ENCODE measurements around the gene VAC14.
"Not testable (repeated sequence)": the region's sequence is repeated elsewhere in the genome, so short reads cannot be mapped to it uniquely, and the experiment has no call there.

The VAC14 gene

DNA sequence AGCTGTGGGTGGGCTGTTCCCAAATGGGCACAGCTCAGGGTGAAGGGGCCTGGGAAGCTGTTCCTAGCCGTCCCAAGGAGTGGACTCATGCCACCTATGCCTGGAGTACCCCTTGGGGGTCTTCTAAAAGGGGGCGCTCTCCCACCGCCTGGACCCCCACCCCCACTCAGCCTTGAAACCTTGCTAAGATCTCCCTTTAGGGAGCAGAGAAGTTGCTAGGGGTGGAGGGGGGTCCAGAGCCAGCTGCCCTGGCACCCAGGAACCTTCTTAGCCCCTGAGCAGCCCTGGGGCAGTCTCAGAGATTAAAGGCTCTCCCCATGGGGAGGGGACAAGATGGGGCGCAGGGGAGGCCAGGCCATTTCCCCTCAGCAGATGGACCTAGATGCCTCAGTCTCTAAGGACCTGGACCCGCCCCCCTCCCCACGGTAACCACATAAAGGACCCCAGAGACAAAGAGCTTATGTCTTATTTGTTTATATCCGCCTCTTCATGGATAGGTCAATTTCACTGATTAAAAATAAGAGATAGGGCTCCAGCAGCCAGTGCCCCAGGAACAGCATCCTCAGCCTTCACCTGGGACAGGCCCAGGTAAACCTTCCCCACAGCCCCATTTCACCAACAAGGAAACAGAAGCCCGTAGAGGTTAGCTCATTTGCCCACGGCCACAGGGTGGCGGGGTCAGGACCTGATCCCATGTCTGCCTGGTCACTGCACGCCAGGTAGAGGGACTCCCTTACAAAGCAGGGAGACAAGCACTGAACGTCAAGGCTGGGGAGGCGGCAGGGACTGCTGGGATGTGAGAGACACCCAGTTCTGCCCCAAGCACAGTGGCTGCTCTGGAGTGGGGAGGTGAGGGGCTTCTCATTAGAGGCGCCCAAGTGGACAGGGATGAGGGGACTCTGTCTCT is 118.5 kb downstream of the VAC14 start:
- in situ Hi-C loops (cut with MboI; ENCODE audit: low sequenced_read_pairs), result no loop called here

DNA sequence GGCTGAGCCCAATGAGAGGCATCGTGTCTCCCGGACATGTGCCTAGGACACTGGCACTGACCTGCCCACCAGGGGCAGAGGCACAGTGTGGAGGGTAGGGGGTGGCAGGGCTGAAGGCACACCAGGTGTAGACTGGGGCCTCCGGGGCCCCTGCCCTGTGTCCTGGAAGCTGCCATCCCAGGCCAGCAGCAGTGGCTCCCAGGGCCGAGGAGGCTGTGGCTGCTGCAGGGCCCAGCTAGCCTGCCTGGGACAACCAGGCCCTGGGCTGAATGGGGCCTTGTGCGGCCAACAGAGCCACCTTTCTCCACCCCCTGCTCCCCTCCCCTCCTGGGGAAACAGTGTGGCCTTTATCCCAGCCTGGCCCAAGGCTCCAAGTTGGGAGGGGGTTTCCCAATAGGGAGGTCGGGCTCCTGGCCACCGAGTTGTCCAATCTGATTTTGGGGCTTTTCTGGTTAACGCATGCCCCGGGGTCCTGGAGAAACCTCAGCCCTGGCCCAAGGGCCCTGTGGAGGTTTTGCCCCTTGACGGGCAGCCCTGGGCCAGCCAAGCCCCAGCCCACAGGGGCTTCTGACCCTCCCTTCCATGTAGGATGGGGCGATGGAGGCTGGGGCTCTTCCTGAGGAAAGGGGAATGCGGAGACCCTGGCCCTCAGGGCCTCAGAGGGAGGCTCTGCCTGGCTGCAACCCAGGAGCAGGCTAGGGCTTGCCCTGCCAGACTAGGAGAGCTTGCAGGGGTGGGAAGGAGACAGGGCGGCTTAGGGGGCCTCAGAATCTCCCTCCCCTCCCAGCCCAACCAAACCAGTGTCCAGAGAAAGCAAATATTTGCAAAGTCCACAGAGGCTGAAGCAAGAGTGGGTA is 119.3 kb downstream of the VAC14 start:
- in situ Hi-C loops (cut with MboI; ENCODE audit: low sequenced_read_pairs), result no loop called here

DNA sequence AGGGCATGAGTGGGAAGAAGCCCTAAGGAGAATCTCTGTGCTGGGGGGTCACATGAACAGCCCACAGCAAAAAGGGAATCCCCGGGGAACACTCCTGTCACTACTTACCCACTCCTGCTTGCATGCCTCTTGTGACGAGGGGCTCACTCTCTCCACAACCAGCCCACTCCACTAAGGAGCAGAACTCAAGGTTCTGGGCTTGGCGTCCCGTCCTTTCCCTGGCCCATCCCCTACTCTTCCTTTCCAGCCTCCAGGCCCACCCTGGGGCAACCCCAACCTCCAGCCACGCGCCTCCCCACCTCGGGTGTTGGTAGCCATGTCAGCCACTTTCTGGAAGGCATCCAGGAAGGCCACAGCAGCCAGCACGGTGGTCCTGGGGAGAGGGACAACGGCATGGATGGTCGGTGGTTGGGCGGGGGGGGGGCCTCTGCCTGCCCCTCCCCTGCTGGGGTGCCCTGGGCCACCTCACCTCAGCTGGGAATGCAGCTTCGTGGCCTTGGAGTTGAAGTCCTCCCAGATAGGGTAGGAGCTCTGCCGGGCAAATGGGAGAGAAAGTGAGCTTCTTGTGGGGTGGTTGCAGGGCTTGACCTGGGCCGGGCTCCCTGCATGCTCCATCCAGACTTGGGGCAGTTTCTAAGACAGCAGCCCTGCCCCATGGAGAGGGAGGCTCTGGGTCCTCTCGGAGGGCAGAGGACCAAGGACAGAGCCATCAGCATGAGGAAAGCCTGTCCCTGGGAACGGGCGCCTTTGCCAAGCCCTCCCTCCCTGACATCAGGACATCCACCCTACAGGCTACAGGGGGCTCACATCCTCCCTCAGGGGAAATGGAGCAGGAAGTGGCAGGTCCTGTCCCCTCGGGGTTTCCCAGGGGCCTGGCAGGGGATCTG is 120.2 kb downstream of the VAC14 start:
- in situ Hi-C loops (cut with MboI; ENCODE audit: low sequenced_read_pairs), result no loop called here

DNA sequence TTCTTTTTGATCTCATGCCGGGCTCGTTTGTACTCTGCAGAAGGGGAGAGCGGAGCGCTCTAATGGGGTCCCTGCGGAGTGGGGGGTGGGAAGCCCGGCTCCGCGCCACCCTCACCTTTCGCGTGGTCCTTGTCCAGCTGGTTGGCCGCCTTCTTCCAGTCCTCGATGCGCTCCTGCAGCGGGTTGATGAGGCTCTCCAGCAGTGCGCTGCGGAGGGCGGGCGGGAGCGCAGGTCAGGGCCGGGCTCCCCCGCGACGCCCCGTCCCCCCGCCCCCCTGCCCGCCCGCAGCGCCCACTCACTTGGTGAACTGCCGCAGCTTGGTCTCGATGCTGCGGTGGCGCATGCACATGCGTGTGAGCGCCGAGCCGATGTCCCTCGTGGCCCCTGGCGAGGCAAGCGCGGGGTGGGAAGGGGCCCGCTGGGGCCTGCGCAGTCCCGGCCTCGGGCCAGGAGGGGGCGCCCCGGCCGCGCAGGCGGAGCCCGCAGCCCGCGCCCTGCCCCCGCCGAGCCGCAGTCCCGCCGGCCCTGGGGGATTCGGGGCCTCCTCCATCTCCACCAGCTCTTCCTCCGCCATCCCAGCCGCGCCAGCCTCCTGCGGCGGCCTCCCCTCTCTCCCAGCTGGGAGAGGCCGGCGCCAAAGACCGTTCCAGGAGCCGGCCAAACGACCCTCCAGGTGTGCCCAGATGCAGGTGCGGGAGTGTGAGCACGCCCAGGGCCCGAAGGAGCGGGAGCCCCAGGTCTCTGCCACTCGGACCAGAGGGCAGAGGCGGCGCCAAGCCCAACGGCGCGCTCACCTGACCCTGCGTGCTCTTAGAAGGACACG is 121.1 kb downstream of the VAC14 start:
- in situ Hi-C loops (cut with MboI; ENCODE audit: low sequenced_read_pairs), result no loop called here

DNA sequence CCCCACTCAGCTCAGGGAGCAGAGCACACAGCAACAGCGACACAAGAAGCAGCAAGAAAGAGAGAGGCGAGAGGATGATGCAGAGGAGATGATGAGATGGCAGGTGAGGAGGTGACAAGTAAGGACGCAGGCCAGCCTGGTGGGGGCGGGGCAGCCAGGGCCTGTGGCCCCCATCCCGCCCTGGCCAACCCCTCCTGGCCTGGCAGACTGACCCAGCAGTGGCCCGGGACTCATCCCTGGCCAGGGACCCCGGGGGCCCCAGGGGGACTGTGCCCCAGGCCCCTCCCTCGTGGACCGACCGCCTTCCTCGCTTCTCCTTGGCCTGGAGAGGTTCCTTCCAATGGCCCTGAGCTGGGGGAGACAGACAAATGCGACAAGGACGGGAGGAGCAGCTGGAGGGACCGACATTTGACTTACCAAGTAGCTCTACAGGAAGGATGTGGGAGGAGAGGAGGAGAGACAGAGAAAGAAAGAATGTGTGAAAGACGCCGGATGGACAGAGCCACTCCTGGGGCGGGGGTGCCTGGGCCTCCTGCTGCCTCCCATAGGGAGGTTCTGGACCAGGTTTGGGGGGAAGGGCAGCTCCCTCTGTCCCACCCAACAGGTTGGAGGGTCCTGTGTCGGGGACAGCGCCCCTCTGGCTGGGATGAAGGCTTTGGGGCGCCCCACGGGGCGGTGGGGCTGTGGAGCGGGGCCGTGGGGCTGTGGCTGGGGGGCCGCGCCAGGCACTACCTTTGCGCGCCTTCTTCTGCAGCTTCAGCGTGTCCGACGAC is 121.9 kb downstream of the VAC14 start:
- in situ Hi-C loops (cut with MboI; ENCODE audit: low sequenced_read_pairs), result no loop called here

DNA sequence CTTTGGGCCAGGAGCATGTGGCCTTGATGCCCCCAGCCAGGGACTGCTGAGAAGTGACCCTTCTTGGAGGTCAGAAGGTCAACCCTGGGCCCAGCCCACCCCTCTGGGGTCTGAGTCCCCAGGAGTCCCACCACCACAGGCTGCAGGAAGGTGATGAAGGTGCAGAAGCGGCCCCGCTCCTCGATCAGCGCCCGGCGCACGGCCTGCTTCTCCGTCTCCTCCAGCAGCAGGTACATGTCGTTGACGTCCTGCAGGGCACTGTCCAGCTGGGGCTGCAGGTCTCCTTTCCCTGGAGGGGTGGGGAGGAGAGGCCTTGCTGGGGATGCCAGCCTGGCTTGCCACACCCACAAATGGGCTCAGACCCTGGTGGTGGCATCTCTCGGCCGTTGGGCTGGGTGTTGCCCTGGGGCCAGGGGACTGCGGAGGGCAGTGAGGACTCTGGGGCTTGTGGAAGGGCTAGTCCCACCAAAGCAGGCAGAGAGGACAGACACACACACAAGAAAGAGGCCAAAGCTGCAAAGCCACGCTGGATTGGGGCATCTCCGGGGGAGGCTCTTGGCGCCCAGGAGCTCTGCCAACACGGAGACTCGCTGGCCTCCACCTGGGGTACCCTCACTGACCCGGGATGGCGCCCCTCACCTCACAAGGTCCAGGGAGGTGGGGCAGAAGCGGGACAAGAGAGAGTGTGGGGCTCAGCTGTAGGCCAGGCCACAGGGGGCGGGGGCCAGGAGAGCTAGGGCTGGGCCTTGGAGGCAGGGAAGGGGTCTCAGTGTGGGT is 122.6 kb downstream of the VAC14 start:
- in situ Hi-C loops (cut with MboI; ENCODE audit: low sequenced_read_pairs), result no loop called here

DNA sequence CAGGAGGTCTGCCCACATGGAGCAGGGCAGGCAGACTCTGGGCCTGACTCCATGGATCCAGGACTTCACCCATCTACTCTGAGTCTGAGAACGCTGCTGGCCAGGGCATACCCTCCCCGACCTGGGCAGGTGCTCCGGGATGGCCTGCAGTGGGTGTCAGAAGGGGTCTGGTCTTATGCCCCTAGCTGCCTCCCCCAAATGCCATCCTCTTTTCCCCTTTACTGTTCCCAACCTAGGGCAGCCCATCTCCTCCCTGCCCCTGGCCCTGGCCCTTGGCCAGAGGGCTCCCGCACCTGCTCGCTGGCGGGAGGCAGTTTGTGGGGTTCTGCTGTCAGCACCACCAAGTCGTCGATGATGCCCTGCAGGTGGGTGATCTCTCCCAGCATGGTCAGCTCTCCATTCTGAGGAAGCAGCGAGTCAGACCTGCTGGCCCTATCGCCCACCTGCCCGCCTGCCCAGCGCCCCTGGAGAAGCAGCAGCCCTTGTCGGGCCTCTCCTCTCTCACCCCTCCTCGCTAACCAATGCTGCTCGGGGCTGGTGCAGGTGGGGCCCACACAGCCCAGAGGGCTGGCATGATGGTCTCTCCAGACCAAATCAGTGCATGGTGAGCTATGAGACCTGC is 123.3 kb downstream of the VAC14 start:
- in situ Hi-C loops (cut with MboI; ENCODE audit: low sequenced_read_pairs), result no loop called here

DNA sequence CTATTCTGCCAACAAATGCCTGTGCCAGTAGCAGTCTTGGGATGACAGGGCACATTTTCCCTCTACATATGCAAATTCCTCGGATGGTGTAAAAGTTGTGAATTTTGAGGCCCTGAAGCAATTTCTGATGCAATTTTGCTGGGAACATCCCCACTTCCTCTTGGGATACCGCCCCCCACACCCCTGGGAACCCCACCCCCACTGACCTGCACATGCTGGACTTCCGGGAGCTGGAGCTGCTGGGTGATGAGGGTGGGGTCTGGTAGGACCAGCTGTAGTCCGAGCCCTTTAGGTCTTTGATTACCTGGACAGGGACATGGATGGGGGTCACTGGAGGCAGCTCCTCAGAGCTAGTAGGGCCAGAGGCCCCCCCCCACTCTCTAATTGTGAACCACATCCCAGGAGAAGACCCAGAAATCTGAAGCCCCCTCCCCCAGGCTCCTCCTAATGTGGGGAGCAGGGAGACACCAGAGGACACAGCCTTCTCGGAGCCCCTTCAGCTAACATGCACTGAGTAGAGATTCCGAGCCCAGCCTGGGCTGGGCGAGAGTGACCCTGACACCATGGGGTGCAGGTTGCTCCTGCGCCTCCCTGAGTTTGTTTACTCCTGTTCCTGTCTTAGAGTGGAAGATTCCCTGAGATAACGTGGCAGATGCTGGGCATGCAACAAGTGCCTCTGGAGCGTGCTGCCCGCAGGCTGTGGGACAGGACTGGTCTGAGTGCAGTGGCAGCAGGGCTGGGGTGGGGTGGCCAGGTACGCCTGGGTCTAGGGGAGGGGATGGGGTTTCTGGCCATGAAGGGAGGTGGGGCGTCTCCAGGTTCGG is 124.1 kb downstream of the VAC14 start:
- in situ Hi-C loops (cut with MboI; ENCODE audit: low sequenced_read_pairs), result no loop called here

DNA sequence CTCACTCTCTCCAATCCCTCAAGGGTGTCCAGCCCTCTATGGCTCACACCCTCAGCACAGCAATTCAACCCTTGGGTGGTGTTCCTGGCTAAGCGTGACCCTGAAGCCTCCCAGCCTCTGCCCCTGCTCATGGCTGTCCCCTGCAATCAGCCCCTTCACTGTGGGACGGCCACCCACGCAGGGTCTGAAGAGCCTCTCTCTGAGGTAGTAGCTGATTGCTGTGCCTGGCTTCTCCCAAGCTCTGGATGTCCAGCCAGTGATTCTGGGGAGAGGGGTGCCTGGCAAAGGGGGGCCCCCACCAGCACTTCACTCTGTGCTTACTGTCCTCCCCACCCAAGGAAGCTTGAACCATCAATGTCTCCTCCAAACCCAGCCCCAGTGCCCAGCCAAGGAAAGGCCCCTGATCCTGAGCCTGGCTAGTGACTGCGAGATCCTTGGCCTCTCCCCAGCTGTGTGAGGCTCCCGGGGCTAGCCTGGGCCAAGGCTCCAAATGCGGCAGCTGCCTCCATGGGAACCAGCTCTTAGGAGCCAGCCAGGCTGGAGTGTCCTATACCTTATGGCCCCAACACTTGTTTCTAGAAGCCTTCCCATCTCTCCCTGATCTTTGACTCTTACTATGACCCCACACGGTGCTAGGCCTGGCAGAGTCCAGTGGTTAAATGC is 125.0 kb downstream of the VAC14 start:
- in situ Hi-C loops (cut with MboI; ENCODE audit: low sequenced_read_pairs), result no loop called here

DNA sequence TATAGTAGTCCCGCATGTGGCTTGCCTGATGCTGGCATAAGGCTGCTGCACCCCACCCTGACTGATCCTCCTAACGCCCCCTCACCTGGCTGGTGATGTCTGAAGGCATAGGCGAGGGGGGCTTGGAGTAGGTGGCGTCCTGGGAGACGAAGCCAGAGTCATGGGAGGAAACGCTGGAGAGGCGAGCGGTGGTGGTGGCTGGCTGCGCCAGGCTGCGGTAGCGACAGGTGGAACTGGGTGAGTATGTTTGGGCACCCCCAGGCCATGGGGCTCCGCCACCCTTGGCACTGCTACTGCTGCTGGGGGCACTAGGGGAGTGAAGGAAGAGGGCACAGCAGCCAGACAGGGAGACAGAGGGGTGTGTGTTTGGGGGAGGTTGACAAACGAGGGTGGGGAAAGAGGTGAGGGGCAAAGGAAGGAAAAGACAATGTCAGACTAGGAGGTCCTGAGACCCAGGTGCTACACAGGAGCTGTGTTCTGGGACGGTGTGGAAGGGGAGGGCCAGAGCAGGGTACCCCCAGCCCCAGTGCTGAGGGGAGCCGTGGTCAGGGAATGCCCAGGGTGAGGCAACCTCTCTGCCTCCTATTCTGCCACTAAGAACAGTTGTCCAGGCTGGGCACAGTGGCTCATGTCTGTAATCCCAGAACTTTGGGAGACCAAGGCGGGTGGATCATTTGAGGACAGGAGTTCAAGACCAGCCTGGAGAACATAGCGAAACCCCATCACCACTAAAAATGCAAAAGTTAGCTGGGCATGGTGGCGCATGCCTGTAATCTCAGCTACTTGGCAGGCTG is 126.5 kb downstream of the VAC14 start:
- in situ Hi-C loops (cut with MboI; ENCODE audit: low sequenced_read_pairs), result no loop called here

DNA sequence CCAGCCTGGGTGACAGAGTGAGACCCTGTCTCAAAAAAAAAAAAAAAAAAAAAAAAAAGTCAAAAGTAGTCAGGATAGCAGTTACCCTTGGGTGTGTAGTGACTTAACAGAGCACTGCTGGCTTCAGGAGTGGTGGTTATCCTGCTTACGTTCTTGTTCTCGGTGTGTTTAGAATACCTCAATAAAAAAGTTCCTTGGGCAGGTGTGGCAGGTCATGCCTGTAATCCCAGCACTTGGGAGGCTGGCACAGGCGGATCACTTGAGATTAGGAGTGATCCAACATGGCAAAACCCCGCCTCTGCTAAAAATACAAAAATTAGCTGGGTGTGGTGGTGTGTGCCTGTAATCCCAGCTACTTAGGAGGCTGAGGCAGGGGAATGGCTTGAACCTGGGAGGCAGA is 130.0 kb downstream of the VAC14 start:
- in situ Hi-C loops (cut with MboI; ENCODE audit: low sequenced_read_pairs), result not testable (repeated sequence)

DNA sequence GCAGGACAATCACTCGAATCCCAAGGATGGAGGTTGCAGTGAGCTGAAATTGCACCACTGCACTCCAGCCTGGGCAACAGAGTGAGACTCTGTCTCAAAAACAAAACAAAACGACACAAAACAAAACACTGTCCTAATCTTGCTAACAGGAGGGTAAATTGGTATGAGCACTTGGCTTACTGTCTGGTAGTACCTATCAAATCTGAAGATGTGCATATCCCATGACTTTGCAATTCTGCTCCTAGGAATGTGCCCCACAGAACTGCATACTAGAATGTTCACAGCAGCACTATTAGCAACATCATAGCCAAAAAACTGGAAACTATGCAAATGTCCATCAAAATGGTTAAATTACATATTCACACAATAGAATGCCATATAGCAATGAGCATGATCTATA is 130.8 kb downstream of the VAC14 start:
- in situ Hi-C loops (cut with MboI; ENCODE audit: low sequenced_read_pairs), result no loop called here

DNA sequence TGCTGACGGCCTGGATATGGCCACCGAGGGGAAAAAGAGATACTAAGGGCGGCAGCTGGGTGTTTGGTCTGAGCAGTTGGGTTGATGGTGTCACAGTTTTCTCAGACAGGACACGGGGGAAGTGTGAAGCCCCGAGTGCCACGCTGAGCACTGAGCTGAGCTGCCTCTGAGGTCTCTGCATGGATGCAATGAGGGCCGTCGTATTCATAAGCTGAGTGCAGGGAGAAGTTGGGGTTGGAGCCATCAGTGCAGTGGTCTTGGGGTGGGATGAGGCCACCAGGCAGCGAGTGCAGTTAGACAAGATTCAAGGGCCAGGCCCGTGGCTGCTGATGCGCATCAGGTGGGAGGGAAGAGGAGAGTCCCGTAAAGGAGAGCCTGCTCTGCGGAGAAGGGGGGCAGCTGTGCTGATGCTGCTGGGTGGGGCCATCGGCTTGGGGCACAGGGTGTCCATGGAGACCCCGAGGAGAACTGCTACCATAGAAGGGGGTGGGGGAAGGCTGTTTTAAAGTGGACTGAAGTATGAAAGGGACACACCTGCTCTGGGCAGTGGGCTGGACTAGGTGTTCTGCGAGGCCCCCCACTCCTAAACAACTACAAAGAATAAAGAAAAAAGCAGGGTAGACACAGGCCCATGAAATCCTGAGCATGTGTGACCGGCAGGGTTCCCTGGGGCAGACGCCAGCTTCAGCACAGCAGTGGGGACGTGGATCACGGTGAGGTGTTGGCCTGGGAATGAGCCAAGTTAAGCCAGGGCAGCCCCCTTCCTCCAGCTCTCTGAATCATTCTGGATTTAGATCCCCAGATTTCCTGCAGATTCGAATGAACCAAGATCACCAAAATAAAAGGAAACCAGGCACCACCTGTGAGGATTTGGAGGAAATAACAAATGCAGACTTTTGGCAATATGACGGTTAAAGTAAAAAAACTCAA is 134.9 kb downstream of the VAC14 start:
- in situ Hi-C loops (cut with MboI; ENCODE audit: low sequenced_read_pairs), result no loop called here

DNA sequence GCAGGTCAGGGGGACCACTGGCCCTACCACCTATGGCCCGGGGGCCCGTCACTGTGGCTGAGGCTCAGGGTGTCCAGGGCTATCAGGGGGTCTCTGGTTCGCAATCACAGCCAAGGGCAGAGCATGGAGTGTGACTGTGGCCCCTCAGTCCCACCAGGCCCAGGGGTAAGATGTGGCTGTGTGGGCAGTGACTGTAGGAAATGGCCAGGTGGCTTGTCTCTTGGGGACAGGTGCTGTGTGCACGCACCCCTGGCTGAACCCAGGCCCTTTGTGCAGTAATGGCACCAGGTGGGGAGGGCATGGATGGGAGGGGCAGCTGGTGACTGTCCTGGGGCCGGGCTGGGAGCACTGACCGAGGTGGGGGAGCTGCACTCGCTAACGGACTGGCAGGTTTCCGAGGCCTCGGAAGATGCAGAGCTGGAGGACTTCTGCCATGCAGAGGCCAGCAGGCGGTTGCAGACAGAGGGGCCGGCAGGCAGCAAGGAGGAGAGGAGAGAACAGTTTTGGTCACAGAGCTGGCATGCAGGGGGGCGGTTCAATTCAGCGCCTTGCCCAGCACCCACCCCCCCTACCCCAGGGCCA is 135.8 kb downstream of the VAC14 start:
- in situ Hi-C loops (cut with MboI; ENCODE audit: low sequenced_read_pairs), result no loop called here
